Left renal cortex interstitium (tissue), 4 donors: ENCODE results near the gene FAM111B. TPM values are rescaled to one million over a fixed set of nuclear protein-coding genes. Genes with fewer than 3 reads are reported as not detected.

Experiments used
- DNase-seq, 4 donors: peaks; one replicate each; pipeline ENCODE4 v3.0.0-alpha.2; 2013; ENCODE audit warnings: low read depth in 4 of 4, low spot score in 2 of 4, missing footprints in 1 of 4
- polyA plus RNA-seq, 4 donors: library from polyadenylated mRNA; unstranded; fragments of 120-200 nt; gene quantifications; one replicate each; pipeline ENCODE4 v1.2.1, GENCODE V29; 2013; ENCODE audit not compliant: insufficient read length in 4 of 4

FAM111B gene
- polyA plus RNA-seq, 4 donors, result 11.2 to 13.3 (median 12.1) TPM

GRCh38 chr11:59151761-59152160 lies 44.7 kb downstream of the FAM111B start:
- DNase-seq, result no peak

DNA sequence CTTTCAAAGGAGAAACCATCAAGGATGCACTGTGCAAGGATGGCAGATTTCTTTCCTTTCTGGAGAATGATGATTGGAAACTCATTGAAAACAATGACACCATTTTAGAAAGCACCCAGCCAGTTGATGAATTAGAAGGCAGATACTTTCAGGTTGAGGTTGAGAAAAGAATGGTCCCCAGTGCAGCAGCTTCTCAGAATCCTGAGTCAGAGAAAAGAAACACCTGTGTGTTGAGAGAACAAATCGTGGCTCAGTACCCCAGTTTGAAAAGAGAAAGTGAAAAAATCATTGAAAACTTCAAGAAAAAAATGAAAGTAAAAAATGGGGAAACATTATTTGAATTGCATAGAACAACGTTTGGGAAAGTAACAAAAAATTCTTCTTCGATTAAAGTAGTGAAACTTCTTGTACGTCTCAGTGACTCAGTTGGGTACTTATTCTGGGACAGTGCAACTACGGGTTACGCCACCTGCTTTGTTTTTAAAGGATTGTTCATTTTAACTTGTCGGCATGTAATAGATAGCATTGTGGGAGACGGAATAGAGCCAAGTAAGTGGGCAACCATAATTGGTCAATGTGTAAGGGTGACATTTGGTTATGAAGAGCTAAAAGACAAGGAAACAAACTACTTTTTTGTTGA lies 45.4 kb downstream of the FAM111B start:
- DNase-seq, result no peak

- no peak for DNase-seq
These were observed 47.6 kb downstream of the FAM111B start for GRCh38 chr11:59154610-59155009.

GRCh38 chr11:59157433-59157832 lies 50.4 kb downstream of the FAM111B start:
- no peak for DNase-seq

GRCh38 chr11:59158206-59159068 lies 51.4 kb downstream of the FAM111B start:
- peak in 1 of 4 donors; percentile 62 for DNase-seq

- no peak for DNase-seq
These were observed 57.0 kb downstream of the FAM111B start for GRCh38 chr11:59164028-59164427.

GRCh38 chr11:59171508-59172322 lies 64.7 kb downstream of the FAM111B start, which contains the start of gene DTX4:
Gene DTX4 (plus strand): TSS chr11:59172132. CDS start chr11:59172596, 464 bp downstream.
- DNase-seq, result peak; percentile 74 to 88 (median 82)

GRCh38 chr11:59172345-59173079 lies 65.5 kb downstream of the FAM111B start:
- no peak for DNase-seq

- DNase-seq, result peak in 3 of 4 donors; percentile 52 to 64 (median 56)
These were observed 66.3 kb downstream of the FAM111B start for GRCh38 chr11:59173080-59173963.

GRCh38 chr11:59173964-59174663 lies 67.1 kb downstream of the FAM111B start:
- no peak for DNase-seq

DNA sequence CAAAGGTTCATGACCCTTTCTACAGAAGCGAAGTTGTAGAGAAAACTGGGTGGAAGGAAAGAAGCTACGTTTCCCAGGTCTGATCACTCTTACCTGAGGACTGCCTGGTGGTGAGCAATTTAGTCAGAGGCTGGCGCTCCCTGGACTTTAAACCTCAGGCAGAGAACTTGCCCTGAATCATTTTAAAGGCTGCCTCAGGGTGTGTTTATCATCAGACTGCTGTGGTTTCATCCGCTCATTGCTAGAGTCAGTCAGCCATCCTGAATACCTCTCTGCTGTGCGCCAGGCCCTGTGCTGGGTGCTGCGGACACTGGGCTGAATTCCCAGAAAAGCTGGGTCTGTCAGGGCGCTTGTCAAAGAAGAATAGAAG lies 67.6 kb downstream of the FAM111B start:
- no peak for DNase-seq

DNA sequence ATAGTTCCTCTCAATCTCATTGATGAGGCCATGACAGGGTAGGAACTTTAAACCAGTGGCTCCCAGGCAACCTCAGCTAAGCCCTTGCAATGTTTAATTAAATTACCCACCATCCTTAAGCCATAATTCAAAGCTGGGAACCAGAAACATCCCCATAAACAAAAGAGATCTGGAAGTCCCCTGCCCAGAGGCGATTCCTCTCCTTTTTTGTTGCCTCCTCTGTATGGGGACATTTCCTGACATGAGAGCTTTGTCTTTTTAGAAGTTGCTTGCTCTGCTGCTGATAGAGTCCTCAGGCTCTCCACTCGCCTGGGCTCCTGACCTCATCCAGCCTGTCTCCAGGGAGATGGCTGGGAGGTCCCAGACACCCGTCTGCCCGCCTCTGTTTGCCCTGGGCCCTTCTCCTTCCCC lies 68.1 kb downstream of the FAM111B start:
- DNase-seq, result no peak

DNA sequence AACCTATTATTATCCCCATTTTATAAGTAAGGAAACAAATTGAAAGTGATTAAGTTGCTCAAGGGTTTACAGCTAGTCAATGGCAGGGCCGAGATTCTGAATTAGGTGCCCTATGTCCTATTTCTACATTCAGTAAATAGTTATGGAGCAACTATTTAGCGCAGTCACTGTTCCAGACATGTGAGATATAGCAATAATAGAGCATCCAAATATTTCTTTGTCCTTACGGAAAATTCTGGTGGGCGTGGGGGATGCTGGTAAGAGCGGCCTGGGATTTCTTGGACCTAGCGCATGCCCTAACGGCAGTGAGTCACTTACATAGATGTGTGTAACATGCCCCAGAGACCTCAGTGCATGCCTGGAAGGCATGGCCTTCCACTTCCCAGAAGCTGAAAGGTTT lies 69.3 kb downstream of the FAM111B start:
- no peak for DNase-seq

Other genes with a start within 250 kb of the FAM111B start
- 100 to 1,000 TPM in 3 of 4 donors, 10 to 100 TPM in 1; 97.8 to 209 (median 183) TPM for gene GLYATL1, start 167.7 kb upstream of the FAM111B start, polyA plus RNA-seq
- gene GLYATL1B, start 20.9 kb upstream of the FAM111B start, polyA plus RNA-seq, result under 1 TPM in 2 of 4 donors, not detected in 2; 0.22 to 0.34 TPM
- 10 to 100 TPM; 48.3 to 90.1 (median 65.6) TPM for gene FAM111A, start 35.6 kb downstream of the FAM111B start, polyA plus RNA-seq
- 10 to 100 TPM; 43.1 to 47.2 (median 44.5) TPM for gene DTX4, start 64.9 kb downstream of the FAM111B start, polyA plus RNA-seq
- gene MPEG1, start 105.7 kb downstream of the FAM111B start, polyA plus RNA-seq, result 1 to 10 TPM; 6.0 to 9.8 (median 8.1) TPM